ENCODE results near the gene UBTF.

UBTF gene

GRCh38 chr17:44216173-44216572 lies 3.3 kb downstream of the UBTF start:
- ChIA-PET POLR2A (ENCODE audit: low non-redundant PET) (no interaction called here), CTCF (interaction anchor here (0.5 to 1.2 kb wide), 4 partner anchors 10 to 187 kb away, joined by 3 to 6 read pairs (median 3); no protein-coding TSS in a partner anchor)
- H3K27ac ChIP-seq, result peak overlapping the region; percentile 14; the same call in 1 of the 2 replicates
- no peak for DNase-seq (ENCODE audit: low spot score)
- TF ChIP-seq, protein P1, sequence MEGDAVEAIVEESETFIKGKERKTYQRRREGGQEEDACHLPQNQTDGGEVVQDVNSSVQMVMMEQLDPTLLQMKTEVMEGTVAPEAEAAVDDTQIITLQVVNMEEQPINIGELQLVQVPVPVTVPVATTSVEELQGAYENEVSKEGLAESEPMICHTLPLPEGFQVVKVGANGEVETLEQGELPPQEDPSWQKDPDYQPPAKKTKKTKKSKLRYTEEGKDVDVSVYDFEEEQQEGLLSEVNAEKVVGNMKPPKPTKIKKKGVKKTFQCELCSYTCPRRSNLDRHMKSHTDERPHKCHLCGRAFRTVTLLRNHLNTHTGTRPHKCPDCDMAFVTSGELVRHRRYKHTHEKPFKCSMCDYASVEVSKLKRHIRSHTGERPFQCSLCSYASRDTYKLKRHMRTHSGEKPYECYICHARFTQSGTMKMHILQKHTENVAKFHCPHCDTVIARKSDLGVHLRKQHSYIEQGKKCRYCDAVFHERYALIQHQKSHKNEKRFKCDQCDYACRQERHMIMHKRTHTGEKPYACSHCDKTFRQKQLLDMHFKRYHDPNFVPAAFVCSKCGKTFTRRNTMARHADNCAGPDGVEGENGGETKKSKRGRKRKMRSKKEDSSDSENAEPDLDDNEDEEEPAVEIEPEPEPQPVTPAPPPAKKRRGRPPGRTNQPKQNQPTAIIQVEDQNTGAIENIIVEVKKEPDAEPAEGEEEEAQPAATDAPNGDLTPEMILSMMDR (conservative IDR thresholded peaks at IDR 0.05; ENCODE audit: low read depth), result no peak

DNA sequence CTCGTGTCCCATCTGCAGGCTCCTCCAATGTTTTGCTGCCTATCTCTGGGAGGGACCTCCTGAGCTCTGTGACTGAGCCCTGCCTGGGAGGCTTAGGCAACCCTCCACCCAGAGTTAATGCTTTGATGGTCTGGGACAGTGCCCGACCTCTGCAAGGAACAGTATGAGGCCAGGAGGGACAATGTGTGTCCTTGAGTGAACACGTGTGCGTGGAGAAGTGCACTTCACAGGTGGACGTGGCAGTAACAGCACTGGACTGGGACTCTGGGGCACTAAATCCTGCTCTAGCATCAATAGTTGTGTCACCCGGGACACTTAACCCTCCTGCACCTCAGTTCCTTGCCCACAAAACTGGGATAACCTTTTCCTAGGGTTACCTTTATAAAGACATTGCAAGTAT lies 4.6 kb downstream of the UBTF start:
- POLR2A ChIA-PET (ENCODE audit: low non-redundant PET), result no interaction called here
- CTCF ChIA-PET, result interaction anchor here (1.1 kb wide), 1 partner anchor 131 kb away, joined by 3 read pairs; no protein-coding TSS in a partner anchor
- TF ChIP-seq, protein P1 (conservative IDR thresholded peaks at IDR 0.05; ENCODE audit: low read depth), result no peak
- no peak for DNase-seq (ENCODE audit: low spot score)
- peak overlapping the region; percentile 79 for H3K27ac ChIP-seq

DNA sequence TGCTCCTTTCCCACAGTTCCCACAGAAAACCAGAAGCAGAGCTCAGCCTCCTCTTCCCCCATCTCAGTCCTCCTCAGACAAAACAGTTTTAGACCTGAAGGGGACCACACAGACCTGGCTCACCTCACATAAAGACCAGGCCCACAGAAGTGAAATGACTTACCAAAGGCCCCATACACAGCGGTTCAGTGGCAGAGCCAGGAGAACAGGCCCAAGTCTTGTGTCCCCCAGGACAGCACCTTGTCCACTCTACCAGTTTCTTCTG lies 5.3 kb downstream of the UBTF start:
- ChIA-PET POLR2A (ENCODE audit: low non-redundant PET) (no interaction called here), CTCF (no interaction called here)
- TF ChIP-seq, protein P1 (conservative IDR thresholded peaks at IDR 0.05; ENCODE audit: low read depth), result no peak
- no peak for DNase-seq (ENCODE audit: low spot score)
- H3K27ac ChIP-seq, result peak overlapping the region; percentile 79

DNA sequence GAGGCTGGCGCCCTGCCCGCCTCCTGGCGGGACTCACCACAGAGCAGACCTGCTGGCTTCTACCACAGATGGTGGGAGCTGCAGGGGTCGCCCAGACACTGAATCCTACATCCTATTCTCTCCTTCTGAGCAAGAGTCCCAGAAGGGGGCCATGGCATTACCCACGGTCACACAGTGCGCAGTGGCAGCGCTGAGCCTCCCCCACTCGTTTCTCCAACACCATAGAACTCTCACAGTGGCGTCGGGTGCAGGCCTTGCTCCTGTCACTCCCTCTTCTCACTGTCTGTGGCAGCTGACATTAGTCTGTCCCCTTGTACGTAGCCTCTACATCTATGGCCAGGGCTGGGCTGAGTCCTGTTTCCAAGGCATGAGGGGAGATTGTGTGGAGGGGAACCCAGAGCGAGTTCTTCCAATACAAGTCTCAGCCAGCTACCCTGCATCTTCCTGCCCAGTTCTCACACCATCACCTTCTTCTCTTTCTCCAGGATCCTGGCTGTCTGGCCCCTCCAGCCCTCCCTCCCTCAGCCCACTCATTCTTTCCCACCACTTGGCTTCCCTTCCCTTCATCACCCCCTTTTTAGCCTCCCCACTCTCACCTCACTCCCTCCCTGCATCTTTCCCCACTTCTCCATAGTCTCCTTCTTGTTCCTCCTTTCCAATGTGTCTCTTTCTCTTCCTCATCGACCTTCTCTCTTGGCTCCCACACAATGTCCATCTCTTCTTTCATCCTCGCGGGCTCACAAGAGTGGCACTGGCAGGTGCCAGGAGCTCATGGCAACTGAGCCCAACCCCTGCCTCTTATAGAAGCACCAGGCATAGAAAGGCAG lies 5.9 kb downstream of the UBTF start:
- TF ChIP-seq, protein P1 (conservative IDR thresholded peaks at IDR 0.05; ENCODE audit: low read depth), result no peak
- no peak for DNase-seq (ENCODE audit: low spot score)
- POLR2A ChIA-PET (ENCODE audit: low non-redundant PET), result no interaction called here
- CTCF ChIA-PET, result no interaction called here
- peak overlapping the region; percentile 79 for H3K27ac ChIP-seq

DNA sequence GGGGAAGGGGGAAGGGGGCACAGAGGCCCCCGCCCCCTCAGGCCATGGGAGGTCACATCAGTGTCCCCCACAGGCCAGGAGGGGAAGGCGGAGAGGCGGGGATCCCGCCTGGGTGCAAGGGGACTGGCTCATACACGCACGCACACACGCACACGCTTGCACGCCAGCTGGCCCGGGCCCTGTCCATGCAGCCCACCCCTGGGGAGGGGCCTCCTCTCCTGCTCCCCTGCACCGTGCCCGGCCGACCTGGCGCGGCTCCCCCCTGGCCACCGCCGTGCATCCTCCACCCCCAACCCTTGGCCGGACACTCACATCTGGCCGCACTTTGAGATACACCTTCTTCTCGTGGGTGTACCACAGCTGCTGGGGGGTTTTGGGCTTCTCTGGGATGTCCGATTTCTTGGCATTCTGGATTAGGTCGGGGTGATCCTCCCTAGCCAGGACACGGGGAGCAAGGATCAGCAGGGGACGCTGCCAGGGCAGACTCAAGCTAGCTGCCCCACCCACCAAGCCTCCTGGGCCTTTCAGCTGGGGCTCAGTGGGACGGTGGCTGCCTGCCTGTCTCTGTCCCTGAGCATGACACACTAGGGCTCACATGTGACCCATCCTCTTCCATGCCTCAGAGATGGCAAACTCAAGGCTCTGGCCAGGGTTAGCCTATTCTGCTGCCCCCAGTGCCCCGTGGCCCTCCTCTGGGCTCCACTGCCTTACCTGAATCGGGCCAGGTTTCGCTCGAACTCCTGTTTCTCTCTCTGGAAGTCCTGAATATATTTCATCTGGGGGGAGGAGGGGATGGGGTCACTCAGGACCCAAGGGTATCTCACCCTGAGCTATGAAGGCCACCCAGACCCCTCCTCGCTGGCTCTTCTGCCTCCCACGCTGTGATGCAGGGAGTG lies 6.7 kb downstream of the UBTF start:
- ChIA-PET CTCF (no interaction called here), POLR2A (ENCODE audit: low non-redundant PET) (no interaction called here)
- TF ChIP-seq, protein P1 (conservative IDR thresholded peaks at IDR 0.05; ENCODE audit: low read depth), result no peak
- no peak for DNase-seq (ENCODE audit: low spot score)
- H3K27ac ChIP-seq, result peak overlapping the region; percentile 79

Data from RWPE1 (cell line).